HG03196 (cell line): ENCODE measurements around the gene CCL17.

Experiments used
- ATAC-seq: cut with Tn5 transposase; IDR thresholded peaks from one replicate; pipeline ENCODE4 v1.9.1; 2021; ENCODE audit not compliant: unreplicated experiment

Gene CCL17

DNA sequence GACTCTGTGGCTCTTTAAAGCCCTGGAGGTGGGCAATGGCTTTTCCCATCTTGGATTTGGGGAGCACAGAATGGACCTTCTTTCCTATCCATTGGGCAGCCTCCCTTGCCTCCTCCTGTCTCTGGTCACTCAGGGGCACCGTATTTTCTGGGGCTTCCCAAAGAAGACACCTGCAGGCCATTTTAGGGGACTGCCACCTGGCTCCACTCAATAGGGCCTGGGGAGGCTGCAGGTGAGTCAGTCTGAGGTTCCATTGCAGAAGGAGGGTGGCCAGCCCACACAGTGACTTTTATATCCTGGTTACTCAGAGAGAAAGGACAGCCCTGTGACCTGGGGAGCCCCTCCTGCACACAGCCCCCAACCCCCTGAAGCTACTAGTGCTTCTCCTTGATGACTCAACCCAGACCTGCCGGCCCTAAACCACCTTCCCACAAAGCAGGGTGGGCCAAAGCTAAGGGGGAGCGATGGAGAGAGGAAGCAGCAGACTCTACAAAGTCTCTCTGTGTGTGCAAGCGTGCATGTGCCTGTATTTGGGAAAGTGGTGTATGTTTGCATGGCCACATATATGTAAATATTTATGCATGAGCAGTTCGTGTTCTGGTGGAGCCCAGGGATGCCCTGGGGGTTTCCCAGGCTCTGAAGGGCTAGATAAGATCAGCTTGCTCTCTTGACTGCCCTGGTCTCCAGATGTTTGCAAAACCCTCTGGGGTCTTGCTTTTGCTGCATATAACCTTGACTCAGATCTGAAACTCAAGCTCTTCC lies 27.3 kb upstream of the CCL17 start:
- ATAC-seq, result peak; percentile 67

DNA sequence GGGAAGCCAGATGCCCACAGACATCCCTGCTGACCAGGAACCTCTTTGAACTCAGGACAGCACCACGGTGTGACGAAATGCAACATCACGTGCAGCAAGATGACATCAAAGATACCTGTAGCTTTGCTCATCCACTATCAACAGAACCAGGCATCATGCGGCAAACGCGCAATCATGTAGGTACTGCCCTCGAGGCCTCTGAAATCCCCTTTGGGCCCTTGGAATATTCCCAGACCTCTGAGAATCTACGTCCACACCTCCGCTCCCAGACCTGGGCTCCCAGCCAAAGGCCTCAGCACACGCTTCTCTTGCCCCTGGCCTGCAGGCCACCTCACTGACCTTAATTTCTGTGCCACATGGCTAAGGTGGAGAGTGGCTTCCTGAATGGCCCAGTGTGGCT lies 25.0 kb upstream of the CCL17 start:
- no peak for ATAC-seq

DNA sequence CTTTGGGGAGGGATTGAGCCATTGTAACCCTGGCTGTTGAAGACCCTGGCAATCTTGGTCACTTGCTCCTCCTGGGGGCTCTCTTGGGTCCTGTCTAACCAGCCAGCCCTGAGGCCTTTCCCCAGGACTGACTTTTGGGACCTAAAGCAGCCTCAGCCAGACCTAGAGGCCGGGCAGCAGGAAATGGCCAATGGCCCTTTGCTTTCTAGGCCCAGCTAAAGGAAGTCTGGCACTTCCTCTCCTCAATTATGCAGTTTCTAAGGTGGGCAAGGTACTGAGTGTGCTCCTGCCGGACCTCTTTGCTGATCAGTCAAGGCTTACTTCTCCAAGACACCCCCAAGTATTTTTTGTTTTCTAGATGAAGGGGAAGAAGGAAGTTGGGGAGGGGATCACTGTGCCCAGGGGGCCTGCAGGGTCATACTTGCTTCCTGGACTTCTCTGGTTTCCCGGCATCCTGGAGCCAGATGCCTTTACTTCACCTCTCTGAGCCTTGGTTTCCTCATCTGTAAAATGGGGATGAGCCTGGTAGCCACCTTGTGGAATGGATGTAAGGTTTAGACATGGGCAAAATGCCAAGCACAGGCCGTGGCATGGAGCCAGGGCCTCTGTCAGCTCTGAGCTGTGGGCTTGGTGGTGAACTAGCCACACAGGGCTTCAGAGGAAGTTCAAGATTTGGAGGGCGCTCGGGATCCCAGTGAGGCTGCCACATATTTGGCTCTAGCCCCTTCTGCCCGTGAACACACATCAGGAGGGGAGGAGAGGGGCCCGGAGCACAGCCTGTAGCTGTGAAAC lies 23.7 kb upstream of the CCL17 start:
- no peak for ATAC-seq

DNA sequence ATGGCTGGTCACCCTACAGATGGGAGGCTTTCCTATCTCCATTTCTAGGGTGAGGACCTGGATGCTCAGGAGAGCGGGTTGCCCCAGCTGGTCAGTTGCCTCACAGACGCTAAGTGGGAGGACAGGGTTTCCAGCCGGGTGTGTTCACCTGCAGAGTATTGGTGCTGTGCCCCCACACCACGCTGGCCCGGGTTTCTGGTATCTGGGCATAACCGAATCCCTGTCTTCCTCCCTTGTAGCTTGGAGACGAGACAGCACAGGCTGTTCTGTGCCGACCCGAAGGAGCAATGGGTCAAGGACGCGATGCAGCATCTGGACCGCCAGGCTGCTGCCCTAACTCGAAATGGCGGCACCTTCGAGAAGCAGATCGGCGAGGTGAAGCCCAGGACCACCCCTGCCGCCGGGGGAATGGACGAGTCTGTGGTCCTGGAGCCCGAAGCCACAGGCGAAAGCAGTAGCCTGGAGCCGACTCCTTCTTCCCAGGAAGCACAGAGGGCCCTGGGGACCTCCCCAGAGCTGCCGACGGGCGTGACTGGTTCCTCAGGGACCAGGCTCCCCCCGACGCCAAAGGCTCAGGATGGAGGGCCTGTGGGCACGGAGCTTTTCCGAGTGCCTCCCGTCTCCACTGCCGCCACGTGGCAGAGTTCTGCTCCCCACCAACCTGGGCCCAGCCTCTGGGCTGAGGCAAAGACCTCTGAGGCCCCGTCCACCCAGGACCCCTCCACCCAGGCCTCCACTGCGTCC lies 22.6 kb upstream of the CCL17 start:
- no peak for ATAC-seq

DNA sequence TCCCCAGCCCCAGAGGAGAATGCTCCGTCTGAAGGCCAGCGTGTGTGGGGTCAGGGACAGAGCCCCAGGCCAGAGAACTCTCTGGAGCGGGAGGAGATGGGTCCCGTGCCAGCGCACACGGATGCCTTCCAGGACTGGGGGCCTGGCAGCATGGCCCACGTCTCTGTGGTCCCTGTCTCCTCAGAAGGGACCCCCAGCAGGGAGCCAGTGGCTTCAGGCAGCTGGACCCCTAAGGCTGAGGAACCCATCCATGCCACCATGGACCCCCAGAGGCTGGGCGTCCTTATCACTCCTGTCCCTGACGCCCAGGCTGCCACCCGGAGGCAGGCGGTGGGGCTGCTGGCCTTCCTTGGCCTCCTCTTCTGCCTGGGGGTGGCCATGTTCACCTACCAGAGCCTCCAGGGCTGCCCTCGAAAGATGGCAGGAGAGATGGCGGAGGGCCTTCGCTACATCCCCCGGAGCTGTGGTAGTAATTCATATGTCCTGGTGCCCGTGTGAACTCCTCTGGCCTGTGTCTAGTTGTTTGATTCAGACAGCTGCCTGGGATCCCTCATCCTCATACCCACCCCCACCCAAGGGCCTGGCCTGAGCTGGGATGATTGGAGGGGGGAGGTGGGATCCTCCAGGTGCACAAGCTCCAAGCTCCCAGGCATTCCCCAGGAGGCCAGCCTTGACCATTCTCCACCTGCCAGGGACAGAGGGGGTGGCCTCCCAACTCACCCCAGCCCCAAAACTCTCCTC lies 21.9 kb upstream of the CCL17 start:
- no peak for ATAC-seq

DNA sequence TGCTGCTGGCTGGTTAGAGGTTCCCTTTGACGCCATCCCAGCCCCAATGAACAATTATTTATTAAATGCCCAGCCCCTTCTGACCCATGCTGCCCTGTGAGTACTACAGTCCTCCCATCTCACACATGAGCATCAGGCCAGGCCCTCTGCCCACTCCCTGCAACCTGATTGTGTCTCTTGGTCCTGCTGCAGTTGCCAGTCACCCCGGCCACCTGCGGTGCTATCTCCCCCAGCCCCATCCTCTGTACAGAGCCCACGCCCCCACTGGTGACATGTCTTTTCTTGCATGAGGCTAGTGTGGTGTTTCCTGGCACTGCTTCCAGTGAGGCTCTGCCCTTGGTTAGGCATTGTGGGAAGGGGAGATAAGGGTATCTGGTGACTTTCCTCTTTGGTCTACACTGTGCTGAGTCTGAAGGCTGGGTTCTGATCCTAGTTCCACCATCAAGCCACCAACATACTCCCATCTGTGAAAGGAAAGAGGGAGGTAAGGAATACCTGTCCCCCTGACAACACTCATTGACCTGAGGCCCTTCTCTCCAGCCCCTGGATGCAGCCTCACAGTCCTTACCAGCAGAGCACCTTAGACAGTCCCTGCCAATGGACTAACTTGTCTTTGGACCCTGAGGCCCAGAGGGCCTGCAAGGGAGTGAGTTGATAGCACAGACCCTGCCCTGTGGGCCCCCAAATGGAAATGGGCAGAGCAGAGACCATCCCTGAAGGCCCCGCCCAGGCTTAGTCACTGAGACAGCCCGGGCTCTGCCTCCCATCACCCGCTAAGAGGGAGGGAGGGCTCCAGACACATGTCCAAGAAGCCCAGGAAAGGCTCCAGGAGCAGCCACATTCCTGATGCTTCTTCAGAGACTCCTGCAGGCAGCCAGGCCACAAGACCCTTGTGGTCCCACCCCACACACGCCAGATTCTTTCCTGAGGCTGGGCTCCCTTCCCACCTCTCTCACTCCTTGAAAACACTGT lies 21.0 kb upstream of the CCL17 start:
- no peak for ATAC-seq

DNA sequence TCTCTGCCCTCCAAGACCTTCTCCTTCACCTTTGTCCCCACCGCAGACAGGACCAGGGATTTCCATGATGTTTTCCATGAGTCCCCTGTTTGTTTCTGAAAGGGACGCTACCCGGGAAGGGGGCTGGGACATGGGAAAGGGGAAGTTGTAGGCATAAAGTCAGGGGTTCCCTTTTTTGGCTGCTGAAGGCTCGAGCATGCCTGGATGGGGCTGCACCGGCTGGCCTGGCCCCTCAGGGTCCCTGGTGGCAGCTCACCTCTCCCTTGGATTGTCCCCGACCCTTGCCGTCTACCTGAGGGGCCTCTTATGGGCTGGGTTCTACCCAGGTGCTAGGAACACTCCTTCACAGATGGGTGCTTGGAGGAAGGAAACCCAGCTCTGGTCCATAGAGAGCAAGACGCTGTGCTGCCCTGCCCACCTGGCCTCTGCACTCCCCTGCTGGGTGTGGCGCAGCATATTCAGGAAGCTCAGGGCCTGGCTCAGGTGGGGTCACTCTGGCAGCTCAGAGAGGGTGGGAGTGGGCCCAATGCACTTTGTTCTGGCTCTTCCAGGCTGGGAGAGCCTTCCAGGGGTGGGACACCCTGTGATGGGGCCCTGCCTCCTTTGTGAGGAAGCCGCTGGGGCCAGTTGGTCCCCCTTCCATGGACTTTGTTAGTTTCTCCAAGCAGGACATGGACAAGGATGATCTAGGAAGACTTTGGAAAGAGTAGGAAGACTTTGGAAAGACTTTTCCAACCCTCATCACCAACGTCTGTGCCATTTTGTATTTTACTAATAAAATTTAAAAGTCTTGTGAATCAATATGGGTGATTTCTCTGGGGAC lies 20.1 kb upstream of the CCL17 start:
- no peak for ATAC-seq

DNA sequence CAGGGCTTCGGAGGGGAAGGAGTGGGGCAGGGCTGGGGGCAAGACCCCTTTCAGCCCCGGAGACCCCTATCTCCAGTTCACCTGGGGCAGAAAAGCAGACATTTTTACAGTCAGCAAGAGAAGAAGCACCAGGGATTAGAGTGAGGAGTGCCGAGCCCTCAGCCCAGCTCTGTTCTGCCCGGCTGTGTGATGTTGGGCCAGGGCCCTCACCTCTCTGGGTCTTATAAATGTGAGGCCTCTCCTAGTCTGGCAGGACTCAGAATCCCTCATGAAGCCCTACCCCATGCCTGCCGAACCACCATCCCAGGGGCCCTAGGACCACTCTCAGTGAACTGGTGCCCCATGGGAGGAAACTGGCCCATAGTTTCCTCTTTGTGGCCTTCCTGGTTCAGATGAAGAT lies 19.5 kb upstream of the CCL17 start:
- no peak for ATAC-seq

DNA sequence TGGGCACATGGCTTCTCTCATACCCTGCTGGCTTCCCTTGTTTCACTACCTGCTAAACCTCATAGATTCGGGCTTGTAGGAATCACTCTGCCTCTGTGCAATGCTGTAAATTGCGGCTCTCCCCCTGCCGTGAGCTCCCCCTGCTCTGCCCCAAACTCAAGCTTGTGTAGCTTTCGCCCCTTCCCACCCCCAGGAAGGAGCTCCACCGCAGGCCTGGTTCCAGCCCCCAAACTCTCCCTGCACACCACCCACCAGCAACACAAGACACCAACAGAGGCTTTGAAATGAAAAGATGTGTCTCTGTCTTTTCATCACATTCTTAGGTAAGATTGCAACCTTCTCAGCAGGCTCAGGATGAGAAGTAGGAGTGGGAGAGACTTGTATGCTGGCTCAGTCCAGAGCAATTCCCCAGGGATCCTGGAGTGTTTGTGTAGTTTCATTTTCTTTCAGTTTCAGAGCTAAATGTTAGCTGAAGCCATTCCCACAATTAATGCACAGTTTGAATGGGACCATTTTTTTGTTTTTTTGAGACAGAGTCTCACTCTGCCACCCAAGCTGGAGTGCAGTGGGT lies 18.1 kb upstream of the CCL17 start:
- no peak for ATAC-seq

DNA sequence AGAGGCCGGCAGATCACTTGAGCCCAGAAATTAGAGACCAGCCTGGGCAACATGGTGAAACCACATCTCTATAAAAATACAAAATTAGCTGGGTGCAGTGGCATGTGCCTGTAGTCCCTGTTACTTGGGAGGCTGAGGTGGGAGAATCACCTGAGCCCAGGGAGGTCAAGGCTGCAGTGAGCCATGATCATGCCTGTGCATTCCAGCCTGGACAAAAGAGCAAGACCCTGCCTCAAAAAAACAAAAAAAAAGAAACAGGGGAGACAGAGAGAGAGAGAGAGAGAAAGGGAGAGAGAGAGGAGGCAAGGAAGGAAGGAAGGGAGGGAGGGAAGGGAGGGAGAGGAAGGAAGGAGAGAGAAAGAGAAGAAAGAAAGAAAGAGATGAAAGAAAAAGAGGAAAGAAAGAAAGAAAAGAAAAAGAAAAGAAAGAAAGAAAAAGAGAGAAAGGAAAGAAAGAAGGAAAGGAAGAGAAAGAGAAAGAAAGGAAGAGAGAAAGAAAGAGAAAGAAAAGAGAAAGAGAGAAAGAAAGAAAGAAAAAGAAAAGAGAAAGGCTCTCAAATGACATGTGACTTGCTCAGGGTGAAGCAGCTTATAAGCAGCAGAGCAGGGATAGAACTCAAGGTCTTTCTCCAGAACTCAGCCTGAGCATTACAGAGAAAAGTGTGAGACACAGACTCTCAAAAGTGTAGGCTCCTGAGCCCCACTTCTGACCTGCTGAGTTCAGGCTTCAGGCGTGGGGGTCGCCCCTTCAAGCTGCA lies 16.8 kb upstream of the CCL17 start:
- ATAC-seq, result no peak

DNA sequence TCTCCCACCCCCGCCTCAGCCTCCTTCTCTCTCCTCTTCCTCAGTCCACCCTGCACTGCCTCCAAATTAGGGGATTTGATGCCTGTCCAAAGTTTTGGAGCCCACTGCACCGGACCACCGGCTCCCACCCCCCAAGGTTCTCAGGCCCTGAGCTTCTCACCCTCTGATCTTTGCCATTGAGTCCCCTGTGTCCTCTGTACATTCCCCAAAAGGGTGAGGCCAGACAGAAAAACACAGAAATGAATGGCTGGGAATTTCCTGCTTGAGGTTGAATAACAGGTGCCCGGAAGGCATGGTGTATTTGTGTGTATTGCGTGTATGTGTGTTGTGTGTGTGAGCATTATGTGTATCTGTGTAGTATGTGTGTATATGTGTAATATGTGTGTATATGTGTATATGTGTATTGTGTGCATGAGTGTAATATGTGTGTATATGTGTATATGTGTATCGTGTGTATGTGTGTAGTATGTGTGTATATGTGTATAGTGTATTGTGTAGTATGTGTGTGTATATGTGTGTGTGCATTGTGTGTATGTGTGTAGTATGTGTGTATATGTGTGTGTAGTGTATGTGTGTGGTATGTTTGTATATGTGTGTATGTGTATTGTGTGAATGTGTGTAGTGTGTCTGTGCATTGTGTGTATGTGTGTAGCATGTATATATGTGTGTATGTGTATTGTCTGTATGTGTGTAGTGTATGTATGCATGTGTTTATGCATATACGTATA lies 16.0 kb upstream of the CCL17 start:
- ATAC-seq, result no peak

DNA sequence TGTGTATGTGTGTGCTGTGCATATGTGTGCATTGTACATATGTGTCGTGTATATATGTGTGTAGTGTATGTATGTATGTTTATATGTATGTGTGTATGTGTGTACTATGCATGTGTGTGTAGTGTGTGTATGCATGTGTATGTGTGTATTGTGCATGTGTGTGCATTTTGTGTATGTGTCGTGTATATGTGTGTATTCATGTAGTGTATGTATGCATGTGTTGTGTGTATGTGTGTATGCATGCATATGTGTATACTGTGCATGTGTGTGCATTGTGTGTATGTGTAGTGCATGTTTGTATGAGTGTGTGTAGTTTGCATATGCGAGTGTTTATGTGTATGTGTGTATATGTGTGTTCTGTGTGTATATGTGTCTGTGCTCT lies 15.5 kb upstream of the CCL17 start:
- ATAC-seq, result no peak

DNA sequence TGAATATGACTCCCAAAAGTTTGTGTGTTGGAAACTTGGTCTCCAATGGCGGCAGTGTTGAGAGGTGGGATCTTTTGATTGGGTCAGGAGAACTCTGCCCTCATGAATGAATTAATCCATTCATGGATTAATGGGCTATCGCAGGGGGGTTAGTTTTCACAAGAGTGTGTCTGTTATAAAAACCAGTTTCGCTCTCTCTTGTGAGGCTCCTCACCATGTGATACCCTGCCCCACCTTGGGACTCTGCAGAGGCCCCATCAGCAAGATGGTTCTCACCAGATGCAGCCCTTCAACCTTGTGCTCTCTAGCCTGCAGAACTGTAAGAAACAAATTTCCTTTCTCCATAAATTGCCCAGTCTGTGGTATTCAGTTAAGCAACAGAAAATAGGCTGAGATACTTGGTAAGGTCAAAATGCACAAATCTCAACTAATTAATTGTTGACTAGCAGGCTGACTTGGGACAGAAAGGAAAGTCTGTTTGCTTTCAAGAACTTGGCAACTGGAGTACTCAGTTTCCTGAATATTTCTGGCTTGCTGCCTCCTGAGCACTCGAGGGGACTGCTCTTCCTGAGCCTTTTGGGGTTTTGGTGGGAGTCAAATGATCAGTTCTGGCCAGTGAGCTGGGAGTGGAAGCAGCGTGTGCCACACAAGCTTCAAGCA lies 13.8 kb upstream of the CCL17 start:
- no peak for ATAC-seq

DNA sequence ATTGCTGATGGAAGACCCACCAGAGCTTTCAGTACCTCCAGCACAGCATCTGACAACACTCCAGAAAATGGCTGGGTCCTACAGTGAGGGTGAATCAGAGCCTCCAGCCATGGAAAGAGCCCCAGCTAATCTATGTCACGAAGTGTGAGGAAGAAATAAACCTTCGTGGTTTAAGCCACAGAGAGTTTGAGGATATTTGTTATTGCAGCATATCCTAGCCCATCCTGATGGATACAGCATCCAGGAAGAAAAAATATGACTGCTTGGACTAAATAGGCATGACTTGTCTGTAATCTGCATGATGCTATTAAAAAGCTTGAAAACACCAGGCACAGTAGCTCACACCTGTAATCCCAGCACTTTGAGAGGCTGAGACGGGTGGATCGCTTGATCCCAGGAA lies 13.3 kb upstream of the CCL17 start:
- no peak for ATAC-seq

DNA sequence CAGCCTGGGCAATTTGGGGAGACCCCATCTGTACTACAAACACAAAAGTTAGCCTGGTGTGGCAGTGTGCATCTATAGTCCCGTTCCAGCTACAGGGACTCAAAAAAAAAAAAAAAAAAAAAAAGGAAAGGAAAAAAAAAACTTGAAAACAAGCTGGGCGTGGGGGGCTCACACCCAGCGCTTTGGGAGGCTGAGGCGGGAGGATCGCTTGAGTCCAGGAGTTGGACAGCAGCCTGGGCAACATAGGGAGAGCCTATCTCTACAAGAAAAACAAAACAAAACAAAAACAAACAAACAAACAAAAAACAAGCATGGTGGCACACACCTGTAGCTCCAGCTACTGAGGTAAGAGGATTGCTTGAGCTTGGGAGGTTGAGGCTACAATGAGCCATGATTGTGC lies 12.9 kb upstream of the CCL17 start:
- no peak for ATAC-seq

DNA sequence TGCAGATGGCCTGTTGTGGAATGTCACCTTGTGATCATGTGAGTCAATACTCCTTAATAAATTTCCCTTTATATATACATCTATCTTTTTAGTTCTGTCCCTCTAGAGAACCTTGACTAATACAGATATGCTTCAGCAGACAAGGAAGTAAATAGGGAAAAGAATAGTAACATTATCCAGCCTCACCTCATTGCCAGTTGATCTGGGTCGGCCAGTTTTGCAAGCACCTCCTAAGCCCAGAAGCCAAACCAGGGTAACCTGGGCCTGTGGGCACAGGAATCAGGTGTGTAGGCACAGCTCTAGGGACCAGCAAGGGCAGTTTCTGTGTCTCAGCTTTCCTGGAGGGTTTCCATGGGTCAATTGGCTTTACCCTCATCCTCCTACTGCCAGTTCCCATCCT lies 11.9 kb upstream of the CCL17 start:
- no peak for ATAC-seq

DNA sequence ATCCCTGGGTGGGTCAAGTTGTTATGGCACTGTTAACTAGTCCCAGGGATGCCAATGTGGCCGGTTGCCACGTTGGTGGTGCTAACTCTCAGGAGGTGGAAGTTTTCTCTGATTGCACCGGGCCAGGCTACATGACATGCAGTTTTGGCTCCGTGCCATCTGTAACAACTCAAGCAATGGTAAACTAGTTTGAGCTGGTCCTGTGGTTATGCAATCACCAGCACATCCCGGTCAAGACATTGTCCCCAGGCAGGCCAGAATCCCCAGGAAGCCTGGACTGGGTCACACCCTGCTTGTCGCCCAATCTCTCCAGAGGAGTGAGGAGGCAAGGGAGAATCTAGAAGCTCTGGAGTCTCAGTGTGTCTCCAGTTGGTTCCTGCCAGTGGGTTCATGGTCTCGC lies 10.1 kb upstream of the CCL17 start:
- no peak for ATAC-seq
